Subcutaneous abdominal adipose tissue (tissue), 5 donors: ENCODE measurements around the gene CPT1B.

Experiments
- H3K27ac ChIP-seq: one replicate; pipeline ENCODE4 v1.7.0; 2013; ENCODE audit warnings: low read depth, mild to moderate bottlenecking, inconsistent platforms, low read length, moderate library complexity
- H3K27me3 ChIP-seq, 5 donors: one replicate each; pipeline ENCODE4 v1.7.0; 2013; ENCODE audit warnings: low read length in 5 of 5, inconsistent platforms in 1 of 5; ENCODE audit not compliant: control insufficient read depth in 5 of 5, insufficient read depth in 4 of 5
- H3K36me3 ChIP-seq, 5 donors: one replicate each; pipeline ENCODE4 v1.7.0; 2013; ENCODE audit warnings: low read length in 5 of 5; ENCODE audit not compliant: control insufficient read depth in 5 of 5, insufficient read depth in 5 of 5
- H3K4me1 ChIP-seq, 5 donors: one replicate each; pipeline ENCODE4 v1.7.0; 2013; ENCODE audit warnings: low read length in 5 of 5, mild to moderate bottlenecking in 3 of 5, moderate library complexity in 1 of 5; ENCODE audit not compliant: control insufficient read depth in 5 of 5, insufficient read depth in 5 of 5
- H3K4me3 ChIP-seq, 5 donors: one replicate each; pipeline ENCODE4 v1.7.0; 2013; ENCODE audit warnings: low read length in 5 of 5, low read depth in 1 of 5
- H3K9ac ChIP-seq, 5 donors: one replicate each; pipeline ENCODE4 v1.7.0; 2013; ENCODE audit warnings: low read length in 5 of 5, mild to moderate bottlenecking in 4 of 5, moderate library complexity in 3 of 5
- H3K9me3 ChIP-seq, 5 donors: one replicate each; pipeline ENCODE4 v1.7.0; 2013; ENCODE audit warnings: low read length in 5 of 5; ENCODE audit not compliant: control insufficient read depth in 5 of 5
- donor health status: healthy.
- donor health status: healthy.
- donor health status: healthy.
- donor health status: healthy.
- donor health status: healthy.

CPT1B gene

GRCh38 chr22:50519151-50519550, 59.1 kb downstream of the CPT1B start:
- no peak overlapping the region for H3K4me3 ChIP-seq
- no peak overlapping the region for H3K9ac ChIP-seq
- peaks cover 0 to 80% (median 70%) of the 10 kb centered on the region in 5 donors for H3K36me3 ChIP-seq
- H3K27ac ChIP-seq, result no peak overlapping the region
- H3K9me3 ChIP-seq, result no peaks in the 10 kb centered on the region
- no peaks in the 10 kb centered on the region for H3K27me3 ChIP-seq
- peaks cover 0 to 5% (median 2%) of the 10 kb centered on the region in 5 donors for H3K4me1 ChIP-seq
